Measurements from ENCODE around the gene KLHL22.

DNA sequence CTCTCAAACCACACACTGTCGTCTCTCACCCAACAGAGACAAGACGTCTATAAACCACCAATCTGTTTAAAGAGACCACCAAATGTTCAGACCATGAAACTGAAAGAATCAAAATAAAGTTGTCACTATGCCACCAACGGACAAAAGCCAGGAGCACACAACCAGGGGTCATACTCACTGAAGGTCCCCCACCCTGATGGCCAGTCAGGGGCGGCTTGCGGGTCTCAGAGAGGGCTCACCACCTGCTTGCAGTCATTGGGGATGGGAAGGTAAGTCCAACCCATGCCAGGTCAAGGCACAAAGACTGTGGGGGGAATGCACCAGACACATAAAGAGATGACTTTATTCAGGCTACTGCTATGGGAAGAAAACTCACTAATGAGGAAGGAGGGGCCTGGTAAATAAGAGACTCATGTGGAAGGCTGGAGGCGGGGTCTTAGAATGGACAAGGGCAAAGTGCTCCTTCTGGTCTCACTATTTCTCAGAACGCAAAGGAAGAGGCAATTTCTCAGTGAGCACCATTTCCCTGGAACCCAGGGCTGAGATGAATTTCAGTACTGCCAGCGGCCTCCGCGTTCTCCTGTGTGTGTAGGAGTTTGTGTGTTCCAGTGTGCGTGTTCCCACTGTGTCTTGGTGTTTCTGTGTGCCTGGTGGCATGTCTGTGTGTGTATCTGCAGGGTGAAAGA is 75.3 kb downstream of the KLHL22 start:
- TF ChIP-seq POLR2A (IDR thresholded peaks at IDR 0.05), result no peak
- TF ChIP-seq, protein P1, sequence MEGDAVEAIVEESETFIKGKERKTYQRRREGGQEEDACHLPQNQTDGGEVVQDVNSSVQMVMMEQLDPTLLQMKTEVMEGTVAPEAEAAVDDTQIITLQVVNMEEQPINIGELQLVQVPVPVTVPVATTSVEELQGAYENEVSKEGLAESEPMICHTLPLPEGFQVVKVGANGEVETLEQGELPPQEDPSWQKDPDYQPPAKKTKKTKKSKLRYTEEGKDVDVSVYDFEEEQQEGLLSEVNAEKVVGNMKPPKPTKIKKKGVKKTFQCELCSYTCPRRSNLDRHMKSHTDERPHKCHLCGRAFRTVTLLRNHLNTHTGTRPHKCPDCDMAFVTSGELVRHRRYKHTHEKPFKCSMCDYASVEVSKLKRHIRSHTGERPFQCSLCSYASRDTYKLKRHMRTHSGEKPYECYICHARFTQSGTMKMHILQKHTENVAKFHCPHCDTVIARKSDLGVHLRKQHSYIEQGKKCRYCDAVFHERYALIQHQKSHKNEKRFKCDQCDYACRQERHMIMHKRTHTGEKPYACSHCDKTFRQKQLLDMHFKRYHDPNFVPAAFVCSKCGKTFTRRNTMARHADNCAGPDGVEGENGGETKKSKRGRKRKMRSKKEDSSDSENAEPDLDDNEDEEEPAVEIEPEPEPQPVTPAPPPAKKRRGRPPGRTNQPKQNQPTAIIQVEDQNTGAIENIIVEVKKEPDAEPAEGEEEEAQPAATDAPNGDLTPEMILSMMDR (IDR thresholded peaks at IDR 0.05), result no peak
